Parathyroid adenoma (tissue), 2 donors: Measurements from ENCODE around the gene NPB.

Source experiments
- H2AFZ ChIP-seq: fragments of 300-600 bp; sonication (generic); one replicate; pipeline ENCODE4 v1.7.0; 2017; ENCODE audit warnings: antibody characterized with exemption, mild to moderate bottlenecking
- H3K27ac ChIP-seq: fragments of 300-600 bp; sonication (generic); one replicate; pipeline ENCODE4 v1.7.0; 2017
- H3K27me3 ChIP-seq: fragments of 300-600 bp; sonication (generic); one replicate; pipeline ENCODE4 v1.7.0; 2017; ENCODE audit warnings: low read length; ENCODE audit not compliant: control insufficient read depth, insufficient read depth
- H3K36me3 ChIP-seq: fragments of 300-600 bp; sonication (generic); one replicate; pipeline ENCODE4 v1.7.0; 2017; ENCODE audit warnings: low read length; ENCODE audit not compliant: control insufficient read depth, insufficient read depth
- H3K4me1 ChIP-seq: fragments of 300-600 bp; sonication (generic); one replicate; pipeline ENCODE4 v1.7.0; 2017; ENCODE audit warnings: control low read depth
- H3K4me2 ChIP-seq: fragments of 300-600 bp; sonication (generic); one replicate; pipeline ENCODE4 v1.7.0; 2017; ENCODE audit warnings: low read length
- H3K4me3 ChIP-seq: fragments of 300-600 bp; sonication (generic); one replicate; pipeline ENCODE4 v1.7.0; 2017; ENCODE audit warnings: low read depth, low read length
- H3K79me2 ChIP-seq: fragments of 300-600 bp; sonication (generic); one replicate; pipeline ENCODE4 v1.7.0; 2017; ENCODE audit warnings: control low read depth
- H3K9ac ChIP-seq: fragments of 300-600 bp; sonication (generic); one replicate; pipeline ENCODE4 v1.7.0; 2017; ENCODE audit warnings: mild to moderate bottlenecking
- H3K9me3 ChIP-seq: fragments of 300-600 bp; sonication (generic); one replicate; pipeline ENCODE4 v1.7.0; 2017; ENCODE audit warnings: low read length; ENCODE audit not compliant: control insufficient read depth
- CTCF ChIP-seq: fragments of 300-600 bp; sonication (generic); IDR thresholded peaks from one replicate; pipeline ENCODE4 v1.7.0; 2017; ENCODE audit warnings: antibody characterized with exemption, mild to moderate bottlenecking
- donor health status: primary hyperparathyroidism.

NPB gene

GRCh38 chr17:81935709-81936084, 33.7 kb downstream of the NPB start:
- no peaks in the 10 kb centered on the region for H3K79me2 ChIP-seq
- no peak overlapping the region for H2AFZ ChIP-seq
- no peaks in the 10 kb centered on the region for H3K4me1 ChIP-seq
- H3K36me3 ChIP-seq: no peaks in the 10 kb centered on the region
- H3K27me3 ChIP-seq: no peaks in the 10 kb centered on the region
- H3K4me3 ChIP-seq: no peak overlapping the region
- H3K4me2 ChIP-seq: no peak overlapping the region
- H3K9me3 ChIP-seq: no peaks in the 10 kb centered on the region
- no peak overlapping the region for H3K27ac ChIP-seq
- H3K9ac ChIP-seq: no peak overlapping the region
- no peak for TF ChIP-seq CTCF

- Histone ChIP-seq H3K4me3 (no peak overlapping the region), H3K27ac (no peak overlapping the region), H3K9ac (no peak overlapping the region), H3K4me1 (no peaks in the 10 kb centered on the region), H3K79me2 (no peaks in the 10 kb centered on the region), H3K4me2 (no peak overlapping the region), H2AFZ (no peak overlapping the region), H3K27me3 (no peaks in the 10 kb centered on the region), H3K36me3 (no peaks in the 10 kb centered on the region), H3K9me3 (no peaks in the 10 kb centered on the region)
- TF ChIP-seq CTCF: no peak
These were observed 37.2 kb downstream of the NPB start for GRCh38 chr17:81939218-81939617.

- Histone ChIP-seq H3K27ac (no peak overlapping the region), H3K27me3 (no peaks in the 10 kb centered on the region)
These were observed 37.9 kb downstream of the NPB start for GRCh38 chr17:81939881-81940385.

GRCh38 chr17:81940538-81941483, 38.8 kb downstream of the NPB start:
- H3K36me3 ChIP-seq: no peaks in the 10 kb centered on the region
- no peaks in the 10 kb centered on the region for H3K9me3 ChIP-seq
- no peak for TF ChIP-seq CTCF
- no peaks in the 10 kb centered on the region for H3K4me1 ChIP-seq
- H3K4me3 ChIP-seq: no peak overlapping the region
- no peak overlapping the region for H3K27ac ChIP-seq
- no peaks in the 10 kb centered on the region for H3K79me2 ChIP-seq
- H3K9ac ChIP-seq: no peak overlapping the region
- no peak overlapping the region for H3K4me2 ChIP-seq
- H3K27me3 ChIP-seq: no peaks in the 10 kb centered on the region
- no peak overlapping the region for H2AFZ ChIP-seq

More at GRCh38 chr17:81939881-81940385, 37.9 kb downstream of the NPB start:
- Histone ChIP-seq H3K36me3 (no peaks in the 10 kb centered on the region), H3K4me2 (no peak overlapping the region), H3K79me2 (no peaks in the 10 kb centered on the region), H3K9me3 (no peaks in the 10 kb centered on the region), H3K4me1 (no peaks in the 10 kb centered on the region), H3K9ac (no peak overlapping the region), H2AFZ (no peak overlapping the region), H3K4me3 (no peak overlapping the region)
- TF ChIP-seq CTCF: no peak
